H1 (cell line): ENCODE results near the gene PTPRR. TPM values are rescaled to one million over a fixed set of nuclear protein-coding genes. Genes with fewer than 3 reads are reported as not detected.
A peak's percentile ranks its signal among the peaks of the same experiment; 100 is the strongest.

Source experiments
- CTCF ChIA-PET: fragments of 300-600 bp; sonication (Branson Sonifier 250); formaldehyde crosslinking; loops from one replicate; lab custom pipeline; 2021; ENCODE audit not compliant: partially characterized antibody; lab: Charles Lee
- POLR2A ChIA-PET: fragments of 300-600 bp; sonication (Branson Sonifier 250); formaldehyde crosslinking; loops from one replicate; lab custom pipeline; 2021; ENCODE audit warnings: inconsistent platforms; ENCODE audit not compliant: partially characterized antibody; lab: Charles Lee
- DNase-seq, 2 experiments: peaks; one replicate each; pipeline versions ENCODE4 v3.0.0 to v3.0.0-alpha.2; 2010 to 2022; ENCODE audit warnings: low spot score in 2 of 2, low read depth in 1 of 2, mixed read lengths in 1 of 2
- FAIRE-seq: peaks from 2 replicates; lab custom pipeline; 2011; peaks lifted over from hg19 to GRCh38; lab: Jason Lieb, UNC
- H2AFZ ChIP-seq: 2 replicates; pipeline ENCODE4 v1.8.1; 2012; ENCODE audit warnings: low read length, inconsistent platforms
- H2AK5ac ChIP-seq: 2 replicates; pipeline ENCODE4 v1.6.1; 2013; ENCODE audit warnings: low read depth, low read length
- H2BK120ac ChIP-seq: replicated peaks from 2 replicates; pipeline ENCODE3; 2013; ENCODE audit warnings: low read depth, low read length, inconsistent platforms
- H2BK12ac ChIP-seq: 2 replicates; pipeline ENCODE4 v1.6.1; 2013; ENCODE audit warnings: low read depth, low read length
- H2BK15ac ChIP-seq: 2 replicates; pipeline ENCODE4 v1.6.1; 2013; ENCODE audit warnings: low read length
- H2BK20ac ChIP-seq: 2 replicates; pipeline ENCODE4 v1.6.1; 2013; ENCODE audit warnings: low read length
- H2BK5ac ChIP-seq: 2 replicates; pipeline ENCODE4 v1.6.1; 2013; ENCODE audit warnings: low read depth, low read length
- H3K14ac ChIP-seq: 2 replicates; pipeline ENCODE4 v1.6.1; 2013; ENCODE audit warnings: inconsistent platforms; ENCODE audit not compliant: insufficient read length
- H3K18ac ChIP-seq: 2 replicates; pipeline ENCODE4 v1.6.1; 2013; ENCODE audit warnings: low read length; ENCODE audit errors: extremely low read depth
- H3K23ac ChIP-seq: 2 replicates; pipeline ENCODE4 v1.6.1; 2013; ENCODE audit warnings: inconsistent platforms; ENCODE audit not compliant: insufficient read length
- H3K23me2 ChIP-seq: 2 replicates; pipeline ENCODE4 v1.6.1; 2013; ENCODE audit warnings: low read depth, low read length
- H3K27ac ChIP-seq: 2 replicates; pipeline ENCODE4 v1.6.1; 2011; ENCODE audit warnings: low read depth, low read length, inconsistent platforms
- H3K27me3 ChIP-seq, 4 experiments: replicated peaks in 1 of 4; 1 replicate in 1 of 4; 2 replicates in 3 of 4; pipeline versions ENCODE4 v1.6.1 to v1.8.1; 2011 to 2013; ENCODE audit warnings: low read length in 3 of 4, mild to moderate bottlenecking in 3 of 4, inconsistent platforms in 2 of 4, mixed read lengths in 2 of 4, moderate library complexity in 1 of 4; ENCODE audit not compliant: control insufficient read depth in 3 of 4, insufficient read depth in 3 of 4; ENCODE audit errors: extremely low read depth in 1 of 4
- H3K36me3 ChIP-seq, 4 experiments: 2 replicates each; pipeline versions ENCODE4 v1.6.1 to v1.8.1; 2011 to 2013; ENCODE audit warnings: mild to moderate bottlenecking in 4 of 4, low read length in 3 of 4, moderate library complexity in 2 of 4, control low read depth in 1 of 4, inconsistent platforms in 1 of 4; ENCODE audit not compliant: insufficient read depth in 4 of 4, control insufficient read depth in 2 of 4
- H3K4ac ChIP-seq: replicated peaks from 2 replicates; pipeline ENCODE3; 2013; ENCODE audit warnings: low read length, low read depth, mixed read lengths, inconsistent platforms; ENCODE audit not compliant: insufficient read length
- H3K4me1 ChIP-seq, 4 experiments: replicated peaks in 1 of 4; 1 replicate in 1 of 4; 2 replicates in 3 of 4; pipeline versions ENCODE4 v1.6.1 to v1.8.1; 2011 to 2013; ENCODE audit warnings: low read length in 3 of 4, inconsistent platforms in 2 of 4, mixed read lengths in 1 of 4; ENCODE audit not compliant: insufficient read depth in 4 of 4, control insufficient read depth in 3 of 4
- H3K4me2 ChIP-seq, 2 experiments: 2 replicates each; pipeline versions ENCODE4 v1.6.1 to v1.8.1; 2011 to 2013; ENCODE audit warnings: low read depth in 2 of 2, low read length in 2 of 2, control low read depth in 1 of 2, inconsistent platforms in 1 of 2, mild to moderate bottlenecking in 1 of 2; ENCODE audit not compliant: insufficient read depth in 1 of 2
- H3K4me3 ChIP-seq, 4 experiments: fragments of 200-600, 300-600 bp in 1 of 4; sonication (generic), shearing (Covaris generic), sonication (Bioruptor Twin) in 1 of 4; 2 replicates each; pipeline versions ENCODE4 v1.5.1 to v1.8.1; 2011 to 2016; ENCODE audit warnings: low read length in 4 of 4, low read depth in 3 of 4, control low read depth in 2 of 4, inconsistent platforms in 2 of 4, mild to moderate bottlenecking in 2 of 4, mixed read lengths in 1 of 4, moderate library complexity in 1 of 4; ENCODE audit not compliant: insufficient read depth in 2 of 4; ENCODE audit errors: extremely low read depth in 1 of 4
- H3K56ac ChIP-seq: replicated peaks from 2 replicates; pipeline ENCODE3; 2013; ENCODE audit warnings: low read depth, mild to moderate bottlenecking, mixed read lengths, low read length, inconsistent platforms; ENCODE audit not compliant: insufficient read length
- H3K79me1 ChIP-seq: 2 replicates; pipeline ENCODE4 v1.6.1; 2013; ENCODE audit warnings: low read depth, low read length, control low read depth
- H3K79me2 ChIP-seq, 2 experiments: 2 replicates each; pipeline versions ENCODE4 v1.6.1 to v1.8.1; 2012 to 2013; ENCODE audit warnings: low read length in 2 of 2, mild to moderate bottlenecking in 2 of 2, inconsistent platforms in 1 of 2; ENCODE audit not compliant: insufficient read depth in 2 of 2, control insufficient read depth in 1 of 2
- H3K9ac ChIP-seq, 4 experiments: replicated peaks in 1 of 4; 1 replicate in 1 of 4; 2 replicates in 3 of 4; pipeline versions ENCODE4 v1.6.1 to v1.8.1; 2011 to 2013; ENCODE audit warnings: low read depth in 3 of 4, low read length in 3 of 4, control low read depth in 2 of 4, mild to moderate bottlenecking in 2 of 4, moderate library complexity in 2 of 4, inconsistent platforms in 1 of 4; ENCODE audit errors: extremely low read depth in 1 of 4
- H3K9me3 ChIP-seq, 2 experiments: 2 replicates each; pipeline versions ENCODE4 v1.6.1 to v1.8.1; 2012 to 2013; ENCODE audit warnings: mild to moderate bottlenecking in 2 of 2, moderate library complexity in 2 of 2, control low read depth in 1 of 2, inconsistent platforms in 1 of 2, low read depth in 1 of 2, low read length in 1 of 2, mixed read lengths in 1 of 2; ENCODE audit not compliant: insufficient read depth in 2 of 2
- H4K20me1 ChIP-seq, 2 experiments: replicated peaks in 1 of 2; 2 replicates each; pipeline versions ENCODE3 to v1.8.1; 2011 to 2013; ENCODE audit warnings: inconsistent platforms in 2 of 2, low read length in 2 of 2, mild to moderate bottlenecking in 1 of 2; ENCODE audit not compliant: insufficient read depth in 2 of 2, control insufficient read depth in 1 of 2
- H4K5ac ChIP-seq: 2 replicates; pipeline ENCODE4 v1.6.1; 2013; ENCODE audit warnings: low read length, low read depth, mixed read lengths, inconsistent platforms; ENCODE audit not compliant: insufficient read length
- H4K8ac ChIP-seq: 2 replicates; pipeline ENCODE4 v1.8.0; 2013; ENCODE audit warnings: mild to moderate bottlenecking, moderate library complexity, low read length, inconsistent platforms; ENCODE audit not compliant: insufficient read depth; ENCODE audit errors: extremely low read depth
- H4K91ac ChIP-seq: replicated peaks from 2 replicates; pipeline ENCODE3; 2013; ENCODE audit warnings: low read length, mixed read lengths, inconsistent platforms; ENCODE audit not compliant: insufficient read length
- ASH2L ChIP-seq: fragments of 200-600, 300-600 bp; sonication (generic); IDR thresholded peaks from one replicate; pipeline ENCODE4 v1.7.1; 2017; ENCODE audit warnings: low read length
- CHD2 ChIP-seq: IDR thresholded peaks from 2 replicates; pipeline ENCODE4 v1.6.1; 2012; ENCODE audit warnings: low read length, improper control_type of control experiment
- FOSL1 ChIP-seq: IDR thresholded peaks from 2 replicates; pipeline ENCODE4 v1.6.1; 2011; ENCODE audit warnings: mild to moderate bottlenecking, low read depth, low read length, moderate library complexity; ENCODE audit not compliant: insufficient read depth
- MAFK ChIP-seq: IDR thresholded peaks from 2 replicates; pipeline ENCODE4 v1.6.1; 2012; ENCODE audit warnings: low read depth, mild to moderate bottlenecking, improper control_type of control experiment, low read length
- POLR2A ChIP-seq, 2 experiments: IDR thresholded peaks; 1 replicate in 1 of 2; 2 replicates in 1 of 2; pipeline ENCODE4 v1.6.1; 2011; ENCODE audit warnings: low read depth in 2 of 2, low read length in 2 of 2, mild to moderate bottlenecking in 2 of 2; ENCODE audit errors: control extremely low read depth in 1 of 2
- SAP30 ChIP-seq: fragments of 300-600 bp; sonication (generic); IDR thresholded peaks from 2 replicates; pipeline ENCODE4 v1.7.1; 2012; ENCODE audit warnings: low read length, moderate library complexity, mild to moderate bottlenecking, inconsistent platforms; ENCODE audit not compliant: insufficient read depth, insufficient replicate concordance
- SIRT6 ChIP-seq: IDR thresholded peaks from one replicate; pipeline ENCODE4 v1.7.1; 2012; ENCODE audit warnings: low read length, inconsistent platforms
- SP1 ChIP-seq: IDR thresholded peaks from 2 replicates; pipeline ENCODE4 v1.6.1; 2011; ENCODE audit warnings: low read depth, low read length
- WGBS, 2 experiments: shearing (Covaris generic) in 1 of 2; methylation state at CpG; one replicate each; pipeline versions ENCODE4 v1.1.6 to v1.1.7; 2013 to 2015; ENCODE audit warnings: low lambda C conversion rate in 2 of 2, mixed read lengths in 2 of 2, inconsistent platforms in 1 of 2, low coverage in 1 of 2, missing lambda C conversion rate in 1 of 2; ENCODE audit not compliant: insufficient replicate concordance in 2 of 2, insufficient coverage in 1 of 2, insufficient read length in 1 of 2; ENCODE audit errors: extremely low coverage in 1 of 2, missing lambda C conversion rate in 1 of 2; 5-methylcytosine and 5-hydroxymethylcytosine counted together
- polyA plus RNA-seq, 7 experiments: library from polyadenylated mRNA; depleted of rRNA in 3 of 7; stranded (reverse) in 5 of 7; unstranded in 2 of 7; fragments of >200 nt in 5 of 7; fragments of 200-250 nt in 2 of 7; gene quantifications; 1 replicate in 5 of 7; 2 replicates in 1 of 7; 4 replicates in 1 of 7; pipeline versions ENCODE4 v1.2.1 to v1.2.3, GENCODE V29; 2011 to 2013; ENCODE audit warnings: missing spikeins in 2 of 7, mixed read lengths in 2 of 7
- total RNA-seq: library from RNA; stranded (reverse); fragmentation: NEBNext Ultra II Directional; extraction: Animal tissue kit (Norgen Biotek cat#: 25700); gene quantifications from 2 replicates; pipeline ENCODE4 v1.2.1, GENCODE V29; 2021

The PTPRR gene
- total and polyA plus RNA-seq, 2 of the 8 experiments (the other 6 are each of a cell fraction or from before 2014, with no cell fraction given): 0.07 to 0.35 TPM

DNA sequence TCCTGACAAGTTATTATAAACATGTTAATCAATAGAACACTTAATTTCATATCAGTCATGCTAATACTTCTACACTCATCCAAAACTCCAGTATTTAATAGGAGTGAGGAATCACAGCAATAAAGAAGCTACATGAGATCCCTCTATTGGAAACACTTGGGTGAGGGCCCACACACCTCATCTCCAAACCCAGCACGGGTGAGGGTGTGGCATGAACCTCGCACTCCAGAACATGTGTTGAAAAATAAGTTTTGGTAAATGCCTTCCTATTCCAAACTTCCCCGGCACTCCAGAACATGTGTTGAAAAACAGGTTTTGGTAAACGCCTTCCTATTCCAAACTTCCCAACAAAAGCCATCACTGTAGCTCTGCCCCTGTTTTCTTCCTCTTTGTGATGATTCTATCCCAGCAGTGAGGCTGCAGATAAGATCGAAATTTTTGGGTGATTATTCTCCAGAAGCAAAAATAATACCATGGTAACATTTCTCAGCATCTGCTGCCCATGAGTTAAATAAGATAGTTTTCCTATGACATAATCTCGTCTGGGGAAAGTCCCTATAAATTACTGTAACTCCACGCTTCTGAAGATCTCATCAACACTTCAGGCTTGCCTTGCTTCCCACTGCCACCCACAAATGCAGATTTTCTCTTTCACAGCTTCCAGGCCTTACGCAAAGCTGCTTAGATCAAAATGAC, 258.9 kb downstream of the PTPRR start:
- Histone ChIP-seq H4K5ac (no peak overlapping the region), H3K4me1 (peaks cover 0 to 8% (median 7%) of the 10 kb centered on the region in 4 experiments; a peak in 5 of 7 replicates), H3K79me1 (no peaks in the 10 kb centered on the region), H3K23ac (no peak overlapping the region), H3K4me3 (no peak overlapping the region), H3K14ac (no peak overlapping the region), H4K91ac (peak overlapping the region; percentile 82), H2AK5ac (no peak overlapping the region), H3K27ac (no peak overlapping the region), H3K56ac (no peak overlapping the region), H2BK15ac (no peak overlapping the region), H3K4ac (no peak overlapping the region), H3K27me3 (no peaks in the 10 kb centered on the region), H2BK20ac (0 out of 2 replicates have a peak overlapping the region, but pooled peaks have one; percentile 24), H2BK5ac (no peak overlapping the region), H2BK120ac (no peak overlapping the region), H3K9ac (no peak overlapping the region), H4K20me1 (no peaks in the 10 kb centered on the region), H2AFZ (peak overlapping the region; percentile 26; the same call in 1 of the 2 replicates), H3K79me2 (no peaks in the 10 kb centered on the region), H3K9me3 (no peaks in the 10 kb centered on the region), H3K18ac (no peak overlapping the region), H2BK12ac (no peak overlapping the region), H4K8ac (no peak overlapping the region), H3K4me2 (no peak overlapping the region), H3K23me2 (no peaks in the 10 kb centered on the region), H3K36me3 (no peaks in the 10 kb centered on the region)
- 84% methylated on average over 8 of the region's 8 CpGs; no CpG with 5 or more reads in 1 of the 2 experiments for WGBS, 2 experiments
- ChIA-PET POLR2A (interaction anchor here (0.8 kb wide), 1 partner anchor 322 kb away, joined by 3 read pairs; no protein-coding TSS in a partner anchor), CTCF (interaction anchor here (1.2 kb wide), 1 partner anchor 11 kb away, joined by 3 read pairs; no protein-coding TSS in a partner anchor)
- no peak for TF ChIP-seq SAP30
- TF ChIP-seq ASH2L: no peak
- no peak for TF ChIP-seq CHD2
- TF ChIP-seq SIRT6: no peak
- no peak for TF ChIP-seq SP1
- TF ChIP-seq MAFK: no peak
- TF ChIP-seq FOSL1: no peak
- no peak for TF ChIP-seq POLR2A (IDR thresholded peaks at IDR 0.05; ENCODE audit: control extremely low read depth in 1 of 2, low read depth in 2 of 2, low read length in 2 of 2)
- no peak for DNase-seq
- FAIRE-seq: no peak
